Measurements from ENCODE around the gene CCDC85C.

Gene CCDC85C

GRCh38 chr14:99589651-99590530, 14.1 kb downstream of the CCDC85C start:
- no peak for DNase-seq

- DNase-seq = no peak
Measured at GRCh38 chr14:99589031-99589441, 15.0 kb downstream of the CCDC85C start.

DNA sequence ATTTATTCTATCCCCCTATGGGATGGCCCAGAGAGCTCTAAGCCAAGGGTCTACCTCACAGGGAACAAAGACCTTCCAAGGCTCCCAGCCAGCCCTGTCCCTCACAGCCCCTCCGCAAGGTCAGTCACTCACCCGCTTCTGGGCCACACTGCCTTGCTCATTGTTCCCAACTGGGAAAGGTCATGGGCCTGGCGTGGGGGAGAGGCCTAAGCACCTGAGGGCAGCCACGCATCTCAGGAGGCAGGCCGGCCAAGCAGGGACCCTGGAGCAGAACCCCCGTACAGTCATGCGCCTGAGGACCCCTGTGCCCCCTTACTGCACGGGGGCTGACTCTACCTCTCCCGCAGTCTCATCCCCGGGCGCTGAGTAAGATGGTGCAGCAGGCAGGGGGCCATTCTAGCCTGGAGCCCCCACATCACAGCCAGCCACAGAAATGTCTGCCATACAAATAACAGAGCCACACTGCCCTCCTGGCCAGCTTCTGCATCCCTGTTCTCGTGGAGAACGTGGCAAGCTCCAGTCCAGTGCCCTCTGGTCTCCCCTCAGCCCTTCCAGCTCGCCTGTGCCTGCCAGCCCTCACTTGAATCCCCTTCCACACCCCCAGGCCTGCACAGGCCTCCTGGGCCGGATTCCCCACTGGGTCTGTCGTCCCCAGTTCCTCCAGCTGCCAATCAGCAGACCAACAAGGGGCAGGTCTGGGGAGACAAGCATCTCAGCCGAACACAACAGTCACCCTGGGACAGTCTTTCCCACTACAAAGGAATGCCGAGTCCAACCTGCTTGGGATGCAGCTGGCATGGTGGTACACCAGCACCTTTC, 16.3 kb downstream of the CCDC85C start:
- DNase-seq = no peak

GRCh38 chr14:99586761-99587459, 17.1 kb downstream of the CCDC85C start:
- no peak for DNase-seq

DNA sequence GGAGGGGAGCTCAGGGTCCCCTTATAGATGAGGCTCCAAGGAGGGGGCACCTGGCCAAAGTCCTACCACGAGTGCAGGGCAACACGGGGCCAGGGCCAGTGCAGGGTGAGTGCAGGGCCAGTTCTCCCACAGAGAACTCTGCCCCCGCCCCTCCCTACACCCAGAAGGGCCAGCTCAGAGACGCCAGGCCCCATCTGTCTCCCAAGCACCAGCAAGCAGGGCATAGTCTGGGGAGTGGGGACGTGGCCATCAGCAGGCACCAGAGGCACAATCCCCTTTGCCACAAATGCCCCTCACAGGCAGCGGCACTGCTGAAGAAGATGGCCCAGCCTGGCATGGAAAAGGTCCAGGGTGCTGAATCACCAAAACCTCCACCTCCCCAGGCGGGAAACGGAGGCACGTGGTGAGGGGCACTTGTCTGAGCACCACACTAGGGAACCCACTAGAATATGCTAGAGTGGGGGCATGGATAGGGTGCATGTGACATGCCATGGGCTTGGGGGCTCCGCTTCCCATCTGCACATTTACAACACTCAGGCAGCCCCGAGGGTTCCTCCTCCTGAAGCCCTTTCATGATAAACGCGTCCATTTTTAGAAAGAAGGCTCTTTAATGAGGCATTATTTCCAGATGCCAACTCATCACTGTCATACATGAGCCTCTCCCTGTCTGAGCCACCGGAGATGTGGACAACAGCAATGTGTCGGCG, 17.8 kb downstream of the CCDC85C start:
- DNase-seq = no peak

- no peak for DNase-seq
Measured at GRCh38 chr14:99584823-99585222, 19.2 kb downstream of the CCDC85C start.

- DNase-seq = no peak
Measured at GRCh38 chr14:99581938-99582337, 22.1 kb downstream of the CCDC85C start.

DNA sequence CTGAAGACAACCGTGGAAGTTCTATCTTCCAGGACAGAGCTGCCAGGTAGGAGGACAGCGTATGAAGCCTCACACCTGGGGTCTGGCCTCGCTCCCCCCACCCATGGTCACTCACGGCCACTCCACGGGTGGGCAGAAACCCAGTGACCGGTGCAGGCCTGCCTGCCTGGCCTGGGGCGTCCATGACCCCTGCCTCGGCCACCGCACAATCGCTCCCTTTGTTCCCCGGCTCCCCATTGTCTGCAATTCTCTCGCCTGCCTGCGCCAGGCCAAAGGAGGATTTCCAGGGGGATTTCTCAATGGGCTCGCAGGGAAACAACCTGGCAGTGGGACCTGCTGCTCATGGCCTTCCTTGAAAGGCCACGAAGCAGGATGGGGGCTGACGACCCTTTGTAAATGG, 22.6 kb downstream of the CCDC85C start:
- no peak for DNase-seq

GRCh38 chr14:99579903-99580571, 24.0 kb downstream of the CCDC85C start:
- no peak for DNase-seq

GRCh38 chr14:99579120-99579836, 24.7 kb downstream of the CCDC85C start:
- DNase-seq = no peak

- peak in 1 of 4 experiments; percentile 9 for DNase-seq
Measured at GRCh38 chr14:99578541-99579101, 25.4 kb downstream of the CCDC85C start.

DNA sequence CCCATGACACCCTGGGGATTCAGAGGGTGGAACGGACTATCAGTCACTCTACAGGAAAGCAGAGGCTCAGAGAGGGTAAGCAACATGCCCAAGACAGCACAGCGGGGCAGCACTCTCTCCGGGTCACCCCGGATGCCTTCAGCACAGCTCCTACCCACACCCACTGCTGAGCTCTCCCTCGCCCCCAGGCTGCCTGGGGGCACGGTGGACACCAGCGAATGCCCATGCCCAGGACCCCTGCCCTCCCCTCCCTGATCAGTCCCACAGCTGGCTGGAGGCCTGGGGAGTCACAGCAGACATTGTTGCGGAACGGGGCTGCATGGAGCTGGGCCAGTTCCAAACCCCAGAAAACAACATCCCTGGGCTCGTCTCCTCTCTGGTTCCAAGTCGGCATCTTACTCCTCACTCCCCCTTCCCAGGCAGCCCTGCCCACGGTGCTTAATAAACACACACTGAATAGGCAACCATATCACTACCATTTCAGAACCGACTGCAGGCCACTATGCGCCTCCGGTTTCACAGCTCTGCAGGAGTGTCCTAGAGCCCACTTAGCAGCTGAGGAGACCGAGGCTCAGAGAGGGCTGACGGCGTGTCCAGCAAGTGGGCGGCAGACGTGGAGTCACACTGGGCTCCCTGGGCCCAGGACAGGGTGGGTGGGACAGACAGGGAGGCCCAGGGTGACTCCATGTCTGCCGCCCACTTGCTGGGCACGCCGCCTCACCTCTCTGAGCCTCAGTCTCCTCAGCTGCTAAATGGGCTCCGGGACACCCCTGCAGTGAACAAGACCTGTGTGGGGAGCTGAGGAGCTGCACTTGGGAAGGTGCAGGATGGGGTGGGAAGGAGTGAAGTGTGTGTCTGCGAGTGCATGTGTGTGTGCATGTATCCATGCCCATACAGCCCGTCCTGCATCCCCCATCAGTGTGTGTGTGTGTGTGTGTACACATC, 27.0 kb downstream of the CCDC85C start:
- DNase-seq = no peak

- DNase-seq = no peak
Measured at GRCh38 chr14:99576304-99576703, 27.7 kb downstream of the CCDC85C start.

- no peak for DNase-seq
Measured at GRCh38 chr14:99575043-99576023, 28.7 kb downstream of the CCDC85C start.

DNA sequence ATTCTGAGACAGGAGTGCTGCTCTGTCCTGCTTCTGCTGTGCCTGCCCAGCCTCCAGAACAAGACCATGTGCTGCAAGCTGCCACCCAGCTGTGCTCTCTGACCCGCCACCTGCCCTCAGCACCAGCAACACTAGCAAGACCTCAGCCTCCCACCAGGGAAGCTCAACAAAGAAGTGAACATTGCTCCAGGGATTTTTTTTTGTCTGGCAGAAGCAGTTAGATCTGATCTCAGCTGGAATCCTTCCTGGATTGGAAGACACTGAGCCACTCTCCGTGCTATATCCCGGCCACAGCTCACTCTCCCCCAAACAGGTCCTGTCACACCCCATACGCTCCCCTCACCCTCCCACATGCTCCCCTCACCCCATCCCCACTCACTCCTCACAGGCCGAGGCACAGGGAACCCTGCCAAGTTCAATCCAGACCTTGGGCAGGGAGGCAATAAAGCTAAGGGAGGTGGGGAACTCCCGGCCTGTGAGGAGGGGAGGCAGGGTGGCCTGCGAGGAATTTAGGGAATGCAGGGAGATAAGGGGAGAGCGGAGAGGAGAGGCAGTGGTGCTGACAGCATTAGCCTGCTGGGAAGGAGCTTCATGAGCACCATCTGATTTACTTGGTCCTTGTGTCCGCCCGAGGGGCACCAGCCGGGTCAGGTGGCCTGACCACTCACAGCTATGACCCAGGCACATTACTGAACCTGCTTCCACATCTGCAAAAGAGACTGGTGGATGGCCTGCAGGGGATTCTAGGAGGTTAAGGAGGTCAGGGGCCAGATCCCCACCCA, 29.7 kb downstream of the CCDC85C start:
- no peak for DNase-seq

DNA sequence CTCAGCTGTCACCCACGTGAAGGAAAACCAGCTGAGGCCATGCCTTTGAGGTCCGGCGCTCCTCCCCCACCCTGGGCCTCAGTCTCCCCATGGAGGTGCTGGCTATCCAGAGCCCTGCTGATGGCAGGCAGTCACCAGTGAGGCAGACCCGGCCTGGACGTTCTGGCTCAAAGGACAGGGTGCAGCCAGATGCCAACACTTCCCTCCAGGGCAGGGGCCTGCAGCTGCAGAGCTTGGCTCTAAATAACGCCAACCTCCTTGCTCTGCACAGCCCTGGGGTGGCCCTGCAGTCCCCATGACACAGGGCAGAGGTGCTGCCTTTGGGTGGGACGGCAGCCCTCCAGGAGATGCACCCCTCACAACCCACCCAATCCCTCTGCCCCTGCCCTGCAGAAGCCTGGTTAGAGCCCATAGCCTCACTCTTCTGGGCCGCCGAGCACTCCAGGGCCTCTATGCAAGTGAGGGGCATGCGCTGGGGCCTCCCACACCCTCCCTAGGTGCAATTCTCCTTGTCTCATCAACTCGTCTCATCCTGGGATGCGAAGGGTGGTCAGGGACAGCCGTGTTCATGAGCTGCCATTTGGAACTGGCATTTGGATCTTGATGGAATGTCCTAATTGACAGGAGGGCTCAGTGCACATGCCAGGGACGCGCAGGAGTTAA, 30.4 kb downstream of the CCDC85C start:
- DNase-seq = no peak

DNA sequence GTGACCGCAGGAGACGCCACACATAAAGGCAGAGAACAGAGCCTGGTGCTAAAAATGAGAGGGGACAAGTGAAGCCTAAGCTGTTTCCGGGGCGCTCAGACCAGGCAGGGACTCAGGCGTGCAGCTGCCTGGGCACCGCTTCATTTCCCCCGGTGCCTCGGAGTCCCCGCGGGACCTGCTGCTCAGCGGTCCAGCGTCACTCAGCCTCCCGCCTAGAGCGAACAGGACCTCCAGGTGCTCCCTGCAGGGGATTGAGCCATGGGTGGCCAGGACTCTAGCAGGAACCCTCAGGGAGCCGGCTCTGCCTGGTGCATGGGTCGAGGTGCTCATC, 31.0 kb downstream of the CCDC85C start:
- DNase-seq = no peak

Data from suppressor macrophage (primary cell).